ENCODE measurements around the gene PKMYT1. TPM values are rescaled to one million over a fixed set of nuclear protein-coding genes. Genes with fewer than 3 reads are reported as not detected.
A peak's percentile ranks its signal among the peaks of the same experiment; 100 is the strongest.

Gene PKMYT1
- total RNA-seq, 5 donors from 2014 or later (not counting 1 experiment from before 2014, with no cell fraction given): 1.3 to 3.1 (median 1.7) TPM

GRCh38 chr16:2979669-2980226 is 498 bp downstream of the PKMYT1 start:
- H3K27me3 ChIP-seq (replicated peaks in 1 of 2; ENCODE audit: control insufficient read depth in 2 of 2, extremely low read depth in 1 of 2, insufficient read depth in 2 of 2, low read length in 1 of 2): peaks cover 0 to 28% of the 10 kb centered on the region in 2 experiments
- Mint-ChIP-seq H3K36me3 (no peaks in the 10 kb centered on the region), H3K4me3 (peak overlapping the region; percentile 47 to 74 (median 50)), H3K9me3 (no peaks in the 10 kb centered on the region), H3K4me1 (peaks cover 10 to 15% (median 15%) of the 10 kb centered on the region in 3 donors), H3K27ac (no peak overlapping the region), H3K27me3 (no peaks in the 10 kb centered on the region)
- ChIA-PET POLR2A (no interaction called here), CTCF (no interaction called here)
- WGBS (ENCODE audit: insufficient coverage): under 1% methylated on average over 30 of the region's 43 CpGs
- H3K4me3 ChIP-seq (ENCODE audit: control insufficient read depth in 1 of 2, extremely low read depth in 1 of 2, low read length in 1 of 2): peak overlapping the region in 1 of 2 donors; percentile 88
- DNase-seq: no peak
- peaks cover 2 to 27% of the 10 kb centered on the region in 2 experiments for H3K4me1 ChIP-seq (ENCODE audit: control insufficient read depth in 1 of 2, extremely low read depth in 1 of 2, insufficient read depth in 2 of 2, low read length in 2 of 2)
- no peak for ATAC-seq (replicated peaks in 1 of 4)
- no peak overlapping the region for H3K27ac ChIP-seq (ENCODE audit: low read length)
- no peaks in the 10 kb centered on the region for H3K9me3 ChIP-seq
- H3K36me3 ChIP-seq (ENCODE audit: control insufficient read depth in 2 of 2, extremely low read depth in 1 of 2, insufficient read depth in 1 of 2, low read length in 1 of 2): no peaks in the 10 kb centered on the region

DNA sequence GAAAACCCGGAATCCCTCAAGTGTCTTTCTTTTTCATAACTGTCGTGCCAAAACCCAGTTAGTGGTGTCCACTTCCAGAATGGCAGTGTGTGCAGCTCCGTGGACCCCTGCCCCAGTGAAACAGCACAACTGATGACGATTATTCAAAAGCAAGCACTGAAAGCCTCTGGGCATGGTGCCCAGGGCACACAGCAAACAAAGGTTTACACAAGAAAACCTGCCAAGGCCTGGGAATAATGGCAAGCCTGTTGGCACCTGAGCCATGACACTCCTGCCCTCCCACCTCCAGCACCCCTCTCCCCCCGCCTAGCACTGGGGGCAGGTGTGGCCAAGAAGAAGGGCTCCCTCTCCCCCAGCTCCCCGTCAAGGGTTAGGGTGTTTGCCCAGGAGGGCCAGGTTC is 2.8 kb downstream of the PKMYT1 start:
- Histone ChIP-seq H3K4me3 (ENCODE audit: control insufficient read depth in 1 of 2, extremely low read depth in 1 of 2, low read length in 1 of 2) (no peak overlapping the region), H3K4me1 (ENCODE audit: control insufficient read depth in 1 of 2, extremely low read depth in 1 of 2, insufficient read depth in 2 of 2, low read length in 2 of 2) (peaks cover 2 to 17% of the 10 kb centered on the region in 2 experiments), H3K27ac (ENCODE audit: low read length) (no peak overlapping the region), H3K36me3 (ENCODE audit: control insufficient read depth in 2 of 2, extremely low read depth in 1 of 2, insufficient read depth in 1 of 2, low read length in 1 of 2) (no peaks in the 10 kb centered on the region), H3K27me3 (replicated peaks in 1 of 2; ENCODE audit: control insufficient read depth in 2 of 2, extremely low read depth in 1 of 2, insufficient read depth in 2 of 2, low read length in 1 of 2) (peaks cover 0 to 24% of the 10 kb centered on the region in 2 experiments), H3K9me3 (no peaks in the 10 kb centered on the region)
- H3K9me3 Mint-ChIP-seq: no peaks in the 10 kb centered on the region
- DNase-seq (no peak), ATAC-seq (replicated peaks in 1 of 4) (no peak)
- no peaks in the 10 kb centered on the region for H3K36me3 Mint-ChIP-seq
- no peaks in the 10 kb centered on the region for H3K27me3 Mint-ChIP-seq
- WGBS (ENCODE audit: insufficient coverage): 96% methylated on average over 5 of the region's 6 CpGs
- H3K27ac Mint-ChIP-seq: no peak overlapping the region
- no peak overlapping the region for H3K4me3 Mint-ChIP-seq
- H3K4me1 Mint-ChIP-seq: peaks cover 6 to 12% (median 10%) of the 10 kb centered on the region in 3 donors
- POLR2A ChIA-PET: no interaction called here
- CTCF ChIA-PET: interaction anchor here in 1 of 2 donors (0.6 kb wide), 1 partner anchor 57 kb away, joined by 3 read pairs; no protein-coding TSS in a partner anchor

DNA sequence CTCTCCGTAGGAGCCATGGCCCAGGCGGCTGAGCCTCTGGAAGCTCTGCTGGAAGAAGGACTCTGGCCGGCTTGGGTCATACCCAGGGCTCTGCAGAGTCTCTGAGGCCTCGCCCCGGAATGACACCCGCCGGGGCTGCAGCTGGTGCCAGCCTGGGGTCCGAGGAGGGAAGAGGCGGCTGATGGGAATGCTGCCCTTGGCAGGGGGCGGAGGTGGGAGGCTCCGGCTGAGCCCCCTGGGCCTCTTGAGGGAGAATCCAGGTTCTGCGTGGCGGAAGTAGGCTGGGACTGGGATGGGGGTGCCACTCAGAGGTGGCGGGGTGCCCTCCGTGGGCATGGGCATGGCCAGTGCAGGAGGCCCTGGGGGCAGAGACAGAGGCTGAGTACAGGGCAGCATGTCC is 3.6 kb downstream of the PKMYT1 start:
- ATAC-seq (replicated peaks in 1 of 4) (no peak), DNase-seq (no peak)
- no peaks in the 10 kb centered on the region for H3K9me3 Mint-ChIP-seq
- no peak overlapping the region for H3K4me3 Mint-ChIP-seq
- no peaks in the 10 kb centered on the region for H3K36me3 Mint-ChIP-seq
- Histone ChIP-seq H3K27ac (ENCODE audit: low read length) (no peak overlapping the region), H3K4me1 (ENCODE audit: control insufficient read depth in 1 of 2, extremely low read depth in 1 of 2, insufficient read depth in 2 of 2, low read length in 2 of 2) (peaks cover 2 to 17% of the 10 kb centered on the region in 2 experiments), H3K27me3 (replicated peaks in 1 of 2; ENCODE audit: control insufficient read depth in 2 of 2, extremely low read depth in 1 of 2, insufficient read depth in 2 of 2, low read length in 1 of 2) (peaks cover 0 to 25% of the 10 kb centered on the region in 2 experiments), H3K4me3 (ENCODE audit: control insufficient read depth in 1 of 2, extremely low read depth in 1 of 2, low read length in 1 of 2) (no peak overlapping the region), H3K9me3 (no peaks in the 10 kb centered on the region), H3K36me3 (ENCODE audit: control insufficient read depth in 2 of 2, extremely low read depth in 1 of 2, insufficient read depth in 1 of 2, low read length in 1 of 2) (no peaks in the 10 kb centered on the region)
- peaks cover 0 to 4% of the 10 kb centered on the region in 2 donors for H3K27me3 Mint-ChIP-seq
- WGBS (ENCODE audit: insufficient coverage): 89% methylated on average over 9 of the region's 15 CpGs
- peaks cover 6 to 11% (median 7%) of the 10 kb centered on the region in 3 donors for H3K4me1 Mint-ChIP-seq
- ChIA-PET POLR2A (no interaction called here), CTCF (interaction anchor here in 1 of 2 donors (0.6 kb wide), 1 partner anchor 56 kb away, joined by 3 read pairs; no protein-coding TSS in a partner anchor)
- no peak overlapping the region for H3K27ac Mint-ChIP-seq

- CTCF ChIA-PET: no interaction called here
- Mint-ChIP-seq H3K9me3 (no peaks in the 10 kb centered on the region), H3K27ac (no peak overlapping the region), H3K27me3 (peaks cover 0 to 4% of the 10 kb centered on the region in 2 donors), H3K36me3 (no peaks in the 10 kb centered on the region), H3K4me1 (peaks cover 3 to 7% (median 6%) of the 10 kb centered on the region in 3 donors), H3K4me3 (no peak overlapping the region)
- Histone ChIP-seq H3K27me3 (replicated peaks in 1 of 2; ENCODE audit: control insufficient read depth in 2 of 2, extremely low read depth in 1 of 2, insufficient read depth in 2 of 2, low read length in 1 of 2) (peaks cover 0 to 25% of the 10 kb centered on the region in 2 experiments), H3K4me1 (ENCODE audit: control insufficient read depth in 1 of 2, extremely low read depth in 1 of 2, insufficient read depth in 2 of 2, low read length in 2 of 2) (peaks cover 2 to 14% of the 10 kb centered on the region in 2 experiments), H3K36me3 (ENCODE audit: control insufficient read depth in 2 of 2, extremely low read depth in 1 of 2, insufficient read depth in 1 of 2, low read length in 1 of 2) (no peaks in the 10 kb centered on the region), H3K27ac (ENCODE audit: low read length) (no peak overlapping the region), H3K4me3 (ENCODE audit: control insufficient read depth in 1 of 2, extremely low read depth in 1 of 2, low read length in 1 of 2) (no peak overlapping the region), H3K9me3 (no peaks in the 10 kb centered on the region)
- no peak for ATAC-seq (replicated peaks in 1 of 4)
- POLR2A ChIA-PET: no interaction called here
- no peak for DNase-seq
- WGBS (ENCODE audit: insufficient coverage): 94% methylated on average over 7 of the region's 7 CpGs
Measured at GRCh38 chr16:2976201-2976600, 4.0 kb downstream of the PKMYT1 start.

DNA sequence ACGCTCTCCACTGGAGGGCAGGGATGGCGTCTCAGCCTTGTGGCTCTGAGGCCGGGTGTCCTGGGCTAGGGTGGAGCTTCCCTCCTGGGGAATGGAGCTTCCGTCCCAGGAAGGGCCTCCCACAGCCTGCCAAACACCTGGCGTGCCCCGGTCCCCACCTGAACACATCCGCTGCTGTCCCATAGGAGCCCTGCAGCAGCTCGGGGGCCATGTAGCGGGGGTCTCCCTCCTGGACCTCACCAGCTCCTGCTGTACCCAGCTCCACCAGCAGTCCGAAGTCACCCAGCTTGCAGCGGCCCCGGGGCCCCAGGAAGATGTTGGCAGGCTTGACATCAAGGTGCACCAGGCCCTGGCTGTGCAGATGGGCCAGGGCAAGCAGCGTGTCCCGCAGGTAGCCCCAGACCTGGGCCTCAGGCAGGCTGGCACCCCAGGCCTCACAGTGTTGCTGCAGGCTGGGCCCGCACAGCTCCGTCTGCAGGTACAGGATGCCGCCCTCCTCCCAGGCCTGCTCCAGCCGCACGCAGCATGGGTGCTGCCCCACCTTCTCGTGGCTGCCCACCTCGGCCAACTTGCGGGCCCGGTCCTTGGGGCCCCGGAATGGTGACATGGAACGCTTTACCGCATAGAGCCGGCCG is 5.0 kb downstream of the PKMYT1 start:
- Histone ChIP-seq H3K36me3 (ENCODE audit: control insufficient read depth in 2 of 2, extremely low read depth in 1 of 2, insufficient read depth in 1 of 2, low read length in 1 of 2) (no peaks in the 10 kb centered on the region), H3K4me1 (ENCODE audit: control insufficient read depth in 1 of 2, extremely low read depth in 1 of 2, insufficient read depth in 2 of 2, low read length in 2 of 2) (peaks cover 2 to 13% of the 10 kb centered on the region in 2 experiments), H3K9me3 (no peaks in the 10 kb centered on the region), H3K4me3 (ENCODE audit: control insufficient read depth in 1 of 2, extremely low read depth in 1 of 2, low read length in 1 of 2) (no peak overlapping the region), H3K27me3 (replicated peaks in 1 of 2; ENCODE audit: control insufficient read depth in 2 of 2, extremely low read depth in 1 of 2, insufficient read depth in 2 of 2, low read length in 1 of 2) (peaks cover 0 to 32% of the 10 kb centered on the region in 2 experiments), H3K27ac (ENCODE audit: low read length) (no peak overlapping the region)
- ChIA-PET POLR2A (no interaction called here), CTCF (no interaction called here)
- no peak overlapping the region for H3K4me3 Mint-ChIP-seq
- no peaks in the 10 kb centered on the region for H3K9me3 Mint-ChIP-seq
- H3K4me1 Mint-ChIP-seq: peaks cover 0 to 11% (median 0%) of the 10 kb centered on the region in 3 donors
- ATAC-seq (replicated peaks in 1 of 4): no peak
- peaks cover 0 to 4% of the 10 kb centered on the region in 2 donors for H3K27me3 Mint-ChIP-seq
- H3K27ac Mint-ChIP-seq: no peak overlapping the region
- H3K36me3 Mint-ChIP-seq: no peaks in the 10 kb centered on the region
- no peak for DNase-seq
- WGBS (ENCODE audit: insufficient coverage): 96% methylated on average over 28 of the region's 28 CpGs

DNA sequence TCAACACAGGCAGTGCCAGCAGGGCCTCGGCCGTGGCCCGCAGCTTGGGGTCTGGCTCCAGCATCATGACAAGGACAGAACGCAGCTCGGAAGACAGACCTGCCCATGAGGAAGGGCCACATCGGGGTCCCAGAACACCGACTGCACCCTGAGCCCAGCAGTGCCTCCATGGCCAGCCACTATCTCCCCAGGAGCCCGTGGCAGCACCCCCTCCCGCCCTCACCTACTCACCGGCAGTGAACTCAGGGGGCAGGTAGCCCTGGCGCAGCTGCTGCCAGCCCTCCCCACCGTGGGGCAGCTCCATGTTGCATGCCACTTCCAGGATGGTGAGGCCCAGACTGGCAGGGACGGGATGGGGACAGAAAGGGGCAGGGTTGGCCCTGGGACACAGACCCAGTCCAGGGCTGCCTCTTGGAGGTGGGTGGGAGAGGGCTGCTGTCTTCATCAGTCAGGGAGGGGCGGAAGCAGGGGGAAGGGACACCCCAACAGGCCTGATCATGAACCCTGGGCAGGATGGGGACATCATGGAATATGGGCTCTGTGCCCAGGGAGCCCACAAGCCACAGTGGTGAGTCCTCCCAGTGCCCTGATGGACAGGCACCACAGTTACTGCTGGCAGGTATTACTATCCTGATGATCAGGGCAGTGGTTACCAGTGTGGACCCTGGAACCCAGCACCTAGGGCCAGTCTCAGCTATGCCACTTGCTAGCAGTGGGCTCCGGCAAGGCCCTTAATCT is 5.8 kb downstream of the PKMYT1 start:
- no peaks in the 10 kb centered on the region for H3K9me3 ChIP-seq
- no peak overlapping the region for H3K4me3 ChIP-seq (ENCODE audit: control insufficient read depth in 1 of 2, extremely low read depth in 1 of 2, low read length in 1 of 2)
- no peak overlapping the region for H3K27ac ChIP-seq (ENCODE audit: low read length)
- H3K36me3 ChIP-seq (ENCODE audit: control insufficient read depth in 2 of 2, extremely low read depth in 1 of 2, insufficient read depth in 1 of 2, low read length in 1 of 2): no peaks in the 10 kb centered on the region
- H3K27me3 ChIP-seq (replicated peaks in 1 of 2; ENCODE audit: control insufficient read depth in 2 of 2, extremely low read depth in 1 of 2, insufficient read depth in 2 of 2, low read length in 1 of 2): peaks cover 0 to 33% of the 10 kb centered on the region in 2 experiments
- Mint-ChIP-seq H3K9me3 (no peaks in the 10 kb centered on the region), H3K4me1 (peaks cover 0 to 11% (median 0%) of the 10 kb centered on the region in 3 donors), H3K27me3 (peaks cover 0 to 4% of the 10 kb centered on the region in 2 donors), H3K27ac (no peak overlapping the region), H3K4me3 (no peak overlapping the region), H3K36me3 (no peaks in the 10 kb centered on the region)
- H3K4me1 ChIP-seq (ENCODE audit: control insufficient read depth in 1 of 2, extremely low read depth in 1 of 2, insufficient read depth in 2 of 2, low read length in 2 of 2): peaks cover 2 to 15% of the 10 kb centered on the region in 2 experiments
- 96% methylated on average over 15 of the region's 15 CpGs for WGBS (ENCODE audit: insufficient coverage)
- CTCF ChIA-PET: no interaction called here
- ATAC-seq (replicated peaks in 1 of 4): no peak
- POLR2A ChIA-PET: no interaction called here
- no peak for DNase-seq

Data from T-cell (primary cell).